ENCODE data around the gene UBAC1.

The UBAC1 gene

GRCh38 chr9:135985889-135986288, 24.7 kb upstream of the UBAC1 start:
- H3K4me3 ChIP-seq (ENCODE audit: control insufficient read depth, low read depth, low read length): no peak overlapping the region
- no peak for TF ChIP-seq CTCF (IDR thresholded peaks at IDR 0.05; ENCODE audit: control insufficient read depth, insufficient read depth, low read depth, low read length, missing control alignments)
- DNase-seq (ENCODE audit: low read depth): no peak

- TF ChIP-seq CTCF (IDR thresholded peaks at IDR 0.05; ENCODE audit: control insufficient read depth, insufficient read depth, low read depth, low read length, missing control alignments): no peak
- no peak overlapping the region for H3K4me3 ChIP-seq (ENCODE audit: control insufficient read depth, low read depth, low read length)
- DNase-seq (ENCODE audit: low read depth): no peak
These were observed 24.2 kb upstream of the UBAC1 start for GRCh38 chr9:135985459-135985774.

GRCh38 chr9:135984072-135984710, 23.0 kb upstream of the UBAC1 start:
- no peak for TF ChIP-seq CTCF (IDR thresholded peaks at IDR 0.05; ENCODE audit: control insufficient read depth, insufficient read depth, low read depth, low read length, missing control alignments)
- no peak overlapping the region for H3K4me3 ChIP-seq (ENCODE audit: control insufficient read depth, low read depth, low read length)
- DNase-seq (ENCODE audit: low read depth): no peak

- no peak overlapping the region for H3K4me3 ChIP-seq (ENCODE audit: control insufficient read depth, low read depth, low read length)
These were observed 22.3 kb upstream of the UBAC1 start for GRCh38 chr9:135983208-135984071.

GRCh38 chr9:135982499-135983207, 21.5 kb upstream of the UBAC1 start:
- H3K4me3 ChIP-seq (ENCODE audit: control insufficient read depth, low read depth, low read length): no peak overlapping the region

More at GRCh38 chr9:135983208-135984071, 22.3 kb upstream of the UBAC1 start:
- no peak for TF ChIP-seq CTCF (IDR thresholded peaks at IDR 0.05; ENCODE audit: control insufficient read depth, insufficient read depth, low read depth, low read length, missing control alignments)
- DNase-seq (ENCODE audit: low read depth): no peak

More at GRCh38 chr9:135982499-135983207, 21.5 kb upstream of the UBAC1 start:
- no peak for DNase-seq (ENCODE audit: low read depth)
- no peak for TF ChIP-seq CTCF (IDR thresholded peaks at IDR 0.05; ENCODE audit: control insufficient read depth, insufficient read depth, low read depth, low read length, missing control alignments)

Data from AG09309 (cell line).